Ectodermal cell (in vitro differentiated cells): ENCODE measurements around the gene KIAA1671.
"Not testable (repeated sequence)": the region's sequence is repeated elsewhere in the genome, so short reads cannot be mapped to it uniquely, and the experiment has no call there.

ENCODE experiments used
- H3K27ac ChIP-seq: 2 replicates; pipeline ENCODE4 v1.7.0; 2013; ENCODE audit warnings: mild to moderate bottlenecking, low read depth, low read length; ENCODE audit not compliant: insufficient read depth, poor library complexity, severe bottlenecking
- H3K27me3 ChIP-seq: 2 replicates; pipeline ENCODE4 v1.7.0; 2013; ENCODE audit warnings: mild to moderate bottlenecking, low read length; ENCODE audit not compliant: insufficient read depth, control insufficient read depth, poor library complexity, severe bottlenecking
- H3K36me3 ChIP-seq: one replicate; pipeline ENCODE4 v1.7.0; 2013; ENCODE audit warnings: low read length; ENCODE audit not compliant: control insufficient read depth, insufficient read depth
- H3K4me1 ChIP-seq: one replicate; pipeline ENCODE4 v1.7.0; 2013; ENCODE audit warnings: low read length; ENCODE audit not compliant: control insufficient read depth, insufficient read depth
- H3K4me3 ChIP-seq: 2 replicates; pipeline ENCODE4 v1.7.0; 2013; ENCODE audit warnings: low read depth, low read length, control low read depth; ENCODE audit not compliant: insufficient read depth
- H3K9me3 ChIP-seq: 2 replicates; pipeline ENCODE4 v1.7.0; 2013; ENCODE audit warnings: mild to moderate bottlenecking, low read length, moderate library complexity; ENCODE audit not compliant: control insufficient read depth
- WGBS, 2 experiments: methylation state at CpG; one replicate each; pipeline ENCODE4 v1.1.7; 2013; ENCODE audit warnings: missing lambda C conversion rate in 2 of 2; 5-methylcytosine and 5-hydroxymethylcytosine counted together

KIAA1671 gene

DNA sequence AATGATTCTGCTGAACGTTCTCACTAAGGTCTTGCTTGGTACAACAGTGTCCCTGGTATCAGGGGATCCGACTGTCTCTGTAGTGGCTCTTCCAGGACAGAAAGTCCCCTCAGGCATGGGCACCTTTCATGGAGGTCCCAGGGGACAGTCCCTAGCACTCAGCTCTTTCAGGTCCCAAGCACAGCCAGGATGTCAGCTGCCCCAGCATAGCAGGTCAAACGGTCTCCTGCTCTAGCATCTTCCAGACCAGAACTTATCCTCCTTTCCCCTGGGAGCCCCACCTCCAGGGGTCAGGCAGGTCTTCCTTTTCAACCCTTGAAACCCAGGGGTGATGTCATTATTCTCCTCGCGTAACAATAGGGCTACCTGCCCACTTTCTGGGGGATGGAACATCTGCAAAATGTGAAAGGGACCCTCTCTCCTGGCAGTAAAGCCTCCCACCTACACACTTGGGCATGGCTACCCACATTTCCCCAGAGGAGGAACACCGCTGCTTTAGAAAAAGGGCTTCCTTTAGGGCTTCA is 222.4 kb downstream of the KIAA1671 start:
- Histone ChIP-seq H3K4me3 (no peak overlapping the region), H3K27me3 (no peaks in the 10 kb centered on the region), H3K4me1 (no peaks in the 10 kb centered on the region), H3K36me3 (peaks cover 20% of the 10 kb centered on the region), H3K27ac (no peak overlapping the region), H3K9me3 (no peaks in the 10 kb centered on the region)
- WGBS, 2 experiments, result 82 to 84% methylated on average over 6 of the region's 6 CpGs

DNA sequence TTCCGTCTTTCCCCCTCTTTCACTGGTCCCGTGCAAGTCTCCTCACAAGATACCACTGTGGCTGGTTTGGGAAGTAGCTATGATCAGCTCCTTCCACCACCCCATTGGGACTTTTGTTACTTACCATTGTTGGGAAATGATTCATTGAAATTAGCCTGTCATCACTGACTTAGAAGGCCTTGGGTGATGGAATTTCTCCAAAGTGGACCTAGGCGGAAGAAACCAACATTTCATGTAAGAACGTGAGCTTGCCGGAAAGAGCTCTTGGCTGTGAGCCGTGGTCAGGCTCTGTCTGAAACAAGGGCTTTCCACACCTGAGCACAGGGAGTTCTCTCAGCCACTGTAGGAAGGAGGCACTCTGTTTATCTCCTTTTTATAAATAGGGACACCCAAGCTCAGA is 223.7 kb downstream of the KIAA1671 start:
- Histone ChIP-seq H3K4me3 (no peak overlapping the region), H3K27ac (no peak overlapping the region), H3K27me3 (no peaks in the 10 kb centered on the region), H3K9me3 (no peaks in the 10 kb centered on the region), H3K4me1 (no peaks in the 10 kb centered on the region), H3K36me3 (peaks cover 20% of the 10 kb centered on the region)
- 97% methylated on average over 6 of the region's 6 CpGs for WGBS, 2 experiments

GRCh38 chr22:25176799-25177198 is 224.3 kb downstream of the KIAA1671 start:
- Histone ChIP-seq H3K4me3 (no peak overlapping the region), H3K9me3 (no peaks in the 10 kb centered on the region), H3K27ac (no peak overlapping the region), H3K4me1 (no peaks in the 10 kb centered on the region), H3K27me3 (no peaks in the 10 kb centered on the region), H3K36me3 (peaks cover 20% of the 10 kb centered on the region)
- 100% methylated on average over 3 of the region's 3 CpGs; no CpG with 5 or more reads in 1 of the 2 experiments for WGBS, 2 experiments

DNA sequence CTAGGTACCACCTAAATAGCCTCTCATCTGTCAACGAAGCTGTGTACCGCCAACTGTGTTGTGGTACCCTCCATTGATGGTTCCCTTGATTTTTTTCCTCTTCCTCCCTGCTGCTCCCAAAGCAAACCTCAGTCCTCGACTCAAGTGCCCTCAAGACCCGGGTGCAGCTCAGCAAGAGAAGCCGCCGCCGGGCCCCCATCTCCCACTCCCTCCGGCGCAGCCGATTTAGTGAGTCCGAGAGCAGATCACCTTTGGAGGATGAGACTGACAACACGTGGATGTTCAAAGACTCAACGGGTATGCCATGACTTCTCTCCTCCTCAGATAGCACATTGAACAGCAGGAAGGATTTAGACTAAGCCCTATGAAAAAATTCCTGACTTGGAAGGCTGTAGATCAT is 224.7 kb downstream of the KIAA1671 start:
- no peak overlapping the region for H3K4me3 ChIP-seq
- WGBS, 2 experiments, result 95 to 97% methylated on average over 13 of the region's 13 CpGs

GRCh38 chr22:25177895-25178294 is 225.4 kb downstream of the KIAA1671 start:
- H3K27ac ChIP-seq, result no peak overlapping the region
- H3K9me3 ChIP-seq, result no peaks in the 10 kb centered on the region
- H3K36me3 ChIP-seq, result peaks cover 20% of the 10 kb centered on the region
- no peak overlapping the region for H3K4me3 ChIP-seq
- 93 to 95% methylated on average over 9 of the region's 9 CpGs for WGBS, 2 experiments
- no peaks in the 10 kb centered on the region for H3K4me1 ChIP-seq
- H3K27me3 ChIP-seq, result no peaks in the 10 kb centered on the region

More for the DNA sequence above, 224.7 kb downstream of the KIAA1671 start:
- Histone ChIP-seq H3K9me3 (no peaks in the 10 kb centered on the region), H3K4me1 (no peaks in the 10 kb centered on the region), H3K36me3 (peaks cover 20% of the 10 kb centered on the region), H3K27ac (no peak overlapping the region), H3K27me3 (no peaks in the 10 kb centered on the region)

- not testable (repeated sequence) for H3K4me3 ChIP-seq, H3K27me3 ChIP-seq, H3K4me1 ChIP-seq, H3K27ac ChIP-seq, H3K9me3 ChIP-seq
- peaks cover 20% of the 10 kb centered on the region for H3K36me3 ChIP-seq
- WGBS, 2 experiments, result 85 to 91% methylated on average over 6 of the region's 6 CpGs
Observed at GRCh38 chr22:25178348-25178747, 225.8 kb downstream of the KIAA1671 start.

- H3K36me3 ChIP-seq, result peaks cover 19% of the 10 kb centered on the region
- H3K27me3 ChIP-seq, H3K4me3 ChIP-seq, H3K27ac ChIP-seq, H3K9me3 ChIP-seq, H3K4me1 ChIP-seq: not testable (repeated sequence)
- 94 to 95% methylated on average over 43 to 46 of the region's 63 CpGs for WGBS, 2 experiments
Observed at GRCh38 chr22:25178869-25179631, 226.5 kb downstream of the KIAA1671 start.

- H3K27ac ChIP-seq, result no peak overlapping the region
- no peaks in the 10 kb centered on the region for H3K27me3 ChIP-seq
- no peaks in the 10 kb centered on the region for H3K4me1 ChIP-seq
- peaks cover 7% of the 10 kb centered on the region for H3K36me3 ChIP-seq
- H3K9me3 ChIP-seq, result no peaks in the 10 kb centered on the region
- no peak overlapping the region for H3K4me3 ChIP-seq
- 87 to 89% methylated on average over 9 of the region's 10 CpGs for WGBS, 2 experiments
Observed at GRCh38 chr22:25182131-25183110, 229.9 kb downstream of the KIAA1671 start.

DNA sequence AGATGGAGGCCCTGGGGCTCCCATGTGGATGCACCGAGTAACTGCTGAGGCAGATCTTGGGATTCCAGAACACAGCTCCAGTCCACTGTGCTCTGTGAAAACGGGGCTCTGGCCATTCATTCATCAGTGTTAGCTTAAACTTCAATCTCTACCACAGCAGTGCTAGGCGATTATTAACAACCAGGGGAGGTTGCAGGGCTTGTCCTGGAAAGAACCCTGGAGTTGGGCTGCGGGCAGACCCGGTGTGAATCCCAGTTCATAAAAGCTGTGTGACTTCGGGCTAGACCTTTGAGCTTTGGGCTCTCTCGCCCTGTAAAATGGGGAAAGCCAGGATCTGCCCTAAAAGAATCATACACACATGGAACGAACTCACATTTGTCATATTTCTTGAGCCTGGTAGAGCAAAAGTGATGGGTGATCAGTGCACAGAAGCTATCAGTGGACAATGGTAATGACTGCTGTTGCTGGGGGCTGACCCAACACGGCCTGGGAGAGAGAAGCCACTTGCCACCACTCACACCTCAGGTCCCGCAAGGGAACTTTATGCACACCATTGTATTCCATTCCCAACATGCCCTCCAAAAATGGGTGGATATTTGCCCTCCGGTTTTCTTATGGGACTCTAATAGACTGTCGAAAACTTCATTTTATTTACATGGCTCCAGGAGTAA is 231.6 kb downstream of the KIAA1671 start:
- H3K27me3 ChIP-seq, result no peaks in the 10 kb centered on the region
- H3K4me1 ChIP-seq, result no peaks in the 10 kb centered on the region
- H3K4me3 ChIP-seq, result no peak overlapping the region
- H3K9me3 ChIP-seq, result no peaks in the 10 kb centered on the region
- 91 to 93% methylated on average over 12 of the region's 12 CpGs for WGBS, 2 experiments
- H3K27ac ChIP-seq, result no peak overlapping the region
- peaks cover 7% of the 10 kb centered on the region for H3K36me3 ChIP-seq
